ENCODE data around the gene PPIC. TPM values are rescaled to one million over a fixed set of nuclear protein-coding genes. Genes with fewer than 3 reads are reported as not detected.
"Not testable (repeated sequence)": the region's sequence is repeated elsewhere in the genome, so short reads cannot be mapped to it uniquely, and the experiment has no call there.

Gene PPIC
- total RNA-seq, 1 donor from 2014 or later: 44.9 TPM

DNA sequence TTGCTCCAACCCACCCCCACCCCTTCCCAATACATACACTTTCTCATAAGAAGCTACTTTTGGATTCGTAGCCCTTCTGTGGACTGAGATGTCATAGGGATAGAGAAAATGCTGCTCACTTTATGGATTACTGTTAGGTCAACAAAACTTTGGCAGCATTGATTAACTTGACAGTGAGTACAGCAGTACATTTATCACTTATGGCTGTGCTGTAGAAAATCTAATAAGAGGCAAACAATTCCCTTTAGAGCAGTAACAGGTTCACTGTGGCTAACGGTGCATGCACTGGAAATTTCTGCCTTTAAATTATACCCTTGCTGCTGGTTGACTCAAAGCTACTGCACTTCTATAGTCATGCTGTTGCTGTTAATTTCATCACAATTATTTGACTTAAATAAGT, 59.2 kb downstream of the PPIC start:
- H3K27ac Mint-ChIP-seq: no peak overlapping the region

DNA sequence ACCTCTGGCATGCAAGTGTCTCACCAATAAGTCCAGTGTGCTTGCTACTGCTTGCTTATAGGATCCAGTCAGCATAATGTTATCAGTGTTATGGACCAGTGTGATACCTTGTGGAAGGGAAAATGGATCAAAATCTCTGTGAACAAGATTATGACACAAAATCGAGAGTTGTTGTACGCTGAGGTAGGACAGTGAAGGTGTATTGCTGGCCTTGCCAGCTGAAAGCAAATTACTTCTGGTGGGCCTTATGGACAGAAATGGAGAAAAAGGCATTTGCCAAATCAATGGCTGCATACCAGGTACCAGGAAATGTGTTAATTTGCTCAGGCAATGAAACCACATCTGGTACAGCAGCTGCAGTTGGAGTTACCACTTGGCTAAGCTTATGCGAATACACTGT, 62.3 kb downstream of the PPIC start:
- peaks cover 32% of the 10 kb centered on the region for H3K36me3 Mint-ChIP-seq
- H3K4me1 Mint-ChIP-seq; H3K27me3 Mint-ChIP-seq (ENCODE audit: low read depth); H3K9me3 Mint-ChIP-seq; H3K4me3 Mint-ChIP-seq; H3K27ac Mint-ChIP-seq; DNase-seq (ENCODE audit: low spot score in 2 of 2, unreplicated experiment in 2 of 2): not testable (repeated sequence)

More for the DNA sequence above, 59.2 kb downstream of the PPIC start:
- Mint-ChIP-seq H3K27me3 (ENCODE audit: low read depth) (no peaks in the 10 kb centered on the region), H3K4me3 (no peak overlapping the region), H3K9me3 (peaks cover 4% of the 10 kb centered on the region), H3K4me1 (no peaks in the 10 kb centered on the region), H3K36me3 (peaks cover 17% of the 10 kb centered on the region)
- DNase-seq (ENCODE audit: low spot score in 2 of 2, unreplicated experiment in 2 of 2): no peak
- TF ChIP-seq, protein P1, sequence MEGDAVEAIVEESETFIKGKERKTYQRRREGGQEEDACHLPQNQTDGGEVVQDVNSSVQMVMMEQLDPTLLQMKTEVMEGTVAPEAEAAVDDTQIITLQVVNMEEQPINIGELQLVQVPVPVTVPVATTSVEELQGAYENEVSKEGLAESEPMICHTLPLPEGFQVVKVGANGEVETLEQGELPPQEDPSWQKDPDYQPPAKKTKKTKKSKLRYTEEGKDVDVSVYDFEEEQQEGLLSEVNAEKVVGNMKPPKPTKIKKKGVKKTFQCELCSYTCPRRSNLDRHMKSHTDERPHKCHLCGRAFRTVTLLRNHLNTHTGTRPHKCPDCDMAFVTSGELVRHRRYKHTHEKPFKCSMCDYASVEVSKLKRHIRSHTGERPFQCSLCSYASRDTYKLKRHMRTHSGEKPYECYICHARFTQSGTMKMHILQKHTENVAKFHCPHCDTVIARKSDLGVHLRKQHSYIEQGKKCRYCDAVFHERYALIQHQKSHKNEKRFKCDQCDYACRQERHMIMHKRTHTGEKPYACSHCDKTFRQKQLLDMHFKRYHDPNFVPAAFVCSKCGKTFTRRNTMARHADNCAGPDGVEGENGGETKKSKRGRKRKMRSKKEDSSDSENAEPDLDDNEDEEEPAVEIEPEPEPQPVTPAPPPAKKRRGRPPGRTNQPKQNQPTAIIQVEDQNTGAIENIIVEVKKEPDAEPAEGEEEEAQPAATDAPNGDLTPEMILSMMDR (IDR thresholded peaks at IDR 0.05; ENCODE audit: unreplicated experiment): no peak

DNA sequence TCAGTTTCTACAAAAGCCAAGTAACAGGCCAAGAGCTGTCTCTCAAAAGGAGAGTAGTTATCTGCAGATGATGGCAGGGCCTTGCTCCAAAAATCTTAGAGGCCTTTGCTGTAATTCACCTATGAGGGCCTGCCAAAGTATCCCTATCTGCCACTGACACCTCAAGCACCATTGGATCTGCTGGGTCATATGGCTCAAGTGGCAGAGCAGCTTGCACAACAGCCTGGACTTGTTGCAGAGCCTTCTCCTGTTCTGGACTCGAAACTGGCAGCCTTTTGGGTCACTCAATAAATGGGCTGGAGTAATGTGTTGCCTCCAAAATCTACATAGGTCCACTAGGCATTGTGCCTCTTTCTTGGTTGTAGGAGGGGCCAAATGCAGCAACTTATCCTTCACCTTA, 62.8 kb downstream of the PPIC start:
- H3K4me1 Mint-ChIP-seq; DNase-seq (ENCODE audit: low spot score in 2 of 2, unreplicated experiment in 2 of 2): not testable (repeated sequence)

More for the DNA sequence above, 62.8 kb downstream of the PPIC start:
- H3K27me3 Mint-ChIP-seq (ENCODE audit: low read depth); H3K27ac Mint-ChIP-seq; H3K4me3 Mint-ChIP-seq; H3K9me3 Mint-ChIP-seq: not testable (repeated sequence)
- H3K36me3 Mint-ChIP-seq: peaks cover 32% of the 10 kb centered on the region

Other genes starting within 250 kb of the PPIC start
- 40.9 to 50.4 TPM (median 44.5 TPM) in 3 replicates for gene SNX24, start 191.1 kb downstream of the PPIC start, total RNA-seq
- 8.5 to 11.8 TPM (median 8.9 TPM) in 3 replicates for gene PRDM6, start 52.5 kb upstream of the PPIC start, total RNA-seq